ENCODE data around the gene SORCS2. TPM values are rescaled to one million over a fixed set of nuclear protein-coding genes. Genes with fewer than 3 reads are reported as not detected.

SORCS2 gene
- total and polyA plus RNA-seq, 2 of the 8 experiments (the other 6 are each of a cell fraction or from before 2014, with no cell fraction given), result 0.36 to 1.8 TPM

GRCh38 chr4:7781366-7781765 lies 589.0 kb downstream of the SORCS2 start:
- H2BK12ac ChIP-seq (ENCODE audit: low read depth, low read length), result no peak overlapping the region
- no peak overlapping the region for H3K18ac ChIP-seq (ENCODE audit: extremely low read depth, low read length)
- ChIA-PET POLR2A (ENCODE audit: partially characterized antibody) (no interaction called here), CTCF (ENCODE audit: partially characterized antibody) (interaction anchor here (3.8 to 4.8 kb wide), 2 partner anchors 11 to 20 kb away, joined by 15 to 30 read pairs; no protein-coding TSS in a partner anchor)
- H4K8ac ChIP-seq (ENCODE audit: extremely low read depth, insufficient read depth, low read length), result no peak overlapping the region
- H3K4me1 ChIP-seq (replicated peaks in 1 of 4; ENCODE audit: control insufficient read depth in 3 of 4, insufficient read depth in 4 of 4, low read length in 3 of 4), result no peaks in the 10 kb centered on the region
- no peak overlapping the region for H2BK120ac ChIP-seq (replicated peaks; ENCODE audit: low read depth, low read length)
- H2AFZ ChIP-seq (ENCODE audit: low read length), result no peak overlapping the region
- FAIRE-seq, result no peak
- H3K14ac ChIP-seq (ENCODE audit: insufficient read length), result no peak overlapping the region
- no peaks in the 10 kb centered on the region for H3K23me2 ChIP-seq (ENCODE audit: low read depth, low read length)
- DNase-seq (ENCODE audit: low read depth in 1 of 2, low spot score in 2 of 2), result no peak
- H3K4me2 ChIP-seq (ENCODE audit: insufficient read depth in 1 of 2, low read depth in 2 of 2, low read length in 2 of 2), result no peak overlapping the region
- H3K4ac ChIP-seq (replicated peaks; ENCODE audit: insufficient read length, low read depth, low read length), result no peak overlapping the region
- H4K20me1 ChIP-seq (replicated peaks in 1 of 2; ENCODE audit: control insufficient read depth in 1 of 2, insufficient read depth in 2 of 2, low read length in 2 of 2), result no peaks in the 10 kb centered on the region
- no peak overlapping the region for H3K4me3 ChIP-seq (ENCODE audit: extremely low read depth in 1 of 4, insufficient read depth in 2 of 4, low read depth in 3 of 4, low read length in 4 of 4)
- no peak overlapping the region for H2BK20ac ChIP-seq (ENCODE audit: low read length)
- 87% methylated on average over 13 of the region's 13 CpGs; no CpG with 5 or more reads in 1 of the 2 experiments for WGBS, 2 experiments (ENCODE audit: extremely low coverage in 1 of 2, insufficient coverage in 1 of 2, insufficient read length in 1 of 2, insufficient replicate concordance in 2 of 2, low coverage in 1 of 2, low lambda C conversion rate in 2 of 2, missing lambda C conversion rate in 1 of 2)
- no peak overlapping the region for H3K23ac ChIP-seq (ENCODE audit: insufficient read length)
- H3K9me3 ChIP-seq (ENCODE audit: insufficient read depth in 2 of 2, low read depth in 1 of 2, low read length in 1 of 2), result no peaks in the 10 kb centered on the region
- peaks cover 0 to 7% (median 0%) of the 10 kb centered on the region in 4 experiments; a peak in 2 of 8 replicates for H3K36me3 ChIP-seq (ENCODE audit: control insufficient read depth in 2 of 4, insufficient read depth in 4 of 4, low read length in 3 of 4)
- no peak overlapping the region for H3K56ac ChIP-seq (replicated peaks; ENCODE audit: insufficient read length, low read depth, low read length)
- H4K91ac ChIP-seq (replicated peaks; ENCODE audit: insufficient read length, low read length), result no peak overlapping the region
- no peaks in the 10 kb centered on the region for H3K79me1 ChIP-seq (ENCODE audit: low read depth, low read length)
- no peak overlapping the region for H4K5ac ChIP-seq (ENCODE audit: insufficient read length, low read depth, low read length)
- no peak overlapping the region for H2BK15ac ChIP-seq (ENCODE audit: low read length)
- no peak overlapping the region for H2BK5ac ChIP-seq (ENCODE audit: low read depth, low read length)
- no peaks in the 10 kb centered on the region for H3K27me3 ChIP-seq (replicated peaks in 1 of 4; ENCODE audit: control insufficient read depth in 3 of 4, extremely low read depth in 1 of 4, insufficient read depth in 3 of 4, low read length in 3 of 4)
- no peak overlapping the region for H2AK5ac ChIP-seq (ENCODE audit: low read depth, low read length)
- no peaks in the 10 kb centered on the region for H3K79me2 ChIP-seq (ENCODE audit: control insufficient read depth in 1 of 2, insufficient read depth in 2 of 2, low read length in 2 of 2)
- no peak overlapping the region for H3K9ac ChIP-seq (replicated peaks in 1 of 4; ENCODE audit: extremely low read depth in 1 of 4, low read depth in 3 of 4, low read length in 3 of 4)
- H3K27ac ChIP-seq (ENCODE audit: low read depth, low read length), result no peak overlapping the region
- TF ChIP-seq KDM4A (IDR thresholded peaks at IDR 0.05; ENCODE audit: low read depth, low read length, severe bottlenecking), result no peak
- TF ChIP-seq EP300 (IDR thresholded peaks at IDR 0.05; ENCODE audit: borderline replicate concordance in 1 of 2, low read depth in 2 of 2, low read length in 2 of 2), result no peak
- no peak for TF ChIP-seq USF2 (IDR thresholded peaks at IDR 0.05; ENCODE audit: low read length)
- no peak for TF ChIP-seq POLR2A (IDR thresholded peaks at IDR 0.05; ENCODE audit: control extremely low read depth in 1 of 2, low read depth in 2 of 2, low read length in 2 of 2)
- TF ChIP-seq CBX8 (IDR thresholded peaks at IDR 0.05; ENCODE audit: borderline replicate concordance, low read depth, low read length), result no peak
